GM23248 (cell line): ENCODE measurements around the gene CLCN7.

ENCODE experiments used
- EZH2 ChIP-seq: fragments of 200-600 bp; sonication (generic); IDR thresholded peaks from 2 replicates; pipeline ENCODE4 v1.6.1; 2018; ENCODE audit warnings: antibody characterized with exemption, mild to moderate bottlenecking; ENCODE audit not compliant: insufficient read depth, poor library complexity, severe bottlenecking
- EZH2phosphoT487 ChIP-seq: fragments of 200-600 bp; sonication (generic); IDR thresholded peaks from 2 replicates; pipeline ENCODE4 v1.6.1; 2018; ENCODE audit warnings: antibody characterized with exemption, moderate library complexity, mild to moderate bottlenecking, low read depth; ENCODE audit not compliant: insufficient read depth

DNA sequence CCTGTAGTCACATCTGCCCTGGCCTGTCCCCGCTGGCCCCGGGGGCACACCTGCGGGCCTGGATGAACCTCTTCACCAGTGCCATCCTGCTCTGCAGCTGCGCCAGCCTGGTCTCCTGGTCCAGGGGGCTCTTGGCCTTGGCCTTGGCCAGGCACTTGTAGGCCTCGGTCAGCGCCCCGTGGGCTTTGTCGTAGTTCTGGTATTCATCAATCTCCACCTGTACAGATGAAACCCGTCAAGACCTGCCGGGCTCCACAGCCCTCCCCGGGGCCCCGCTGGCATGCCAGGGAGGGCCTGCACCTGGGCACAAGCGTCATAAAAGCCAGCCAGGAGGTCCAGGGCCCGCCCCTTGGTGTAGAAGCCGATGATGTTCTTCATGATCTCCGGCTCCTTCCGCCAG is 45.0 kb upstream of the CLCN7 start:
- no peak for TF ChIP-seq EZH2
- no peak for TF ChIP-seq EZH2phosphoT487
